ENCODE measurements around the gene PAPPA2. TPM values are rescaled to one million over a fixed set of nuclear protein-coding genes. Genes with fewer than 3 reads are reported as not detected.

Gene PAPPA2
- total RNA-seq, 1 experiment from 2014 or later: not detected

DNA sequence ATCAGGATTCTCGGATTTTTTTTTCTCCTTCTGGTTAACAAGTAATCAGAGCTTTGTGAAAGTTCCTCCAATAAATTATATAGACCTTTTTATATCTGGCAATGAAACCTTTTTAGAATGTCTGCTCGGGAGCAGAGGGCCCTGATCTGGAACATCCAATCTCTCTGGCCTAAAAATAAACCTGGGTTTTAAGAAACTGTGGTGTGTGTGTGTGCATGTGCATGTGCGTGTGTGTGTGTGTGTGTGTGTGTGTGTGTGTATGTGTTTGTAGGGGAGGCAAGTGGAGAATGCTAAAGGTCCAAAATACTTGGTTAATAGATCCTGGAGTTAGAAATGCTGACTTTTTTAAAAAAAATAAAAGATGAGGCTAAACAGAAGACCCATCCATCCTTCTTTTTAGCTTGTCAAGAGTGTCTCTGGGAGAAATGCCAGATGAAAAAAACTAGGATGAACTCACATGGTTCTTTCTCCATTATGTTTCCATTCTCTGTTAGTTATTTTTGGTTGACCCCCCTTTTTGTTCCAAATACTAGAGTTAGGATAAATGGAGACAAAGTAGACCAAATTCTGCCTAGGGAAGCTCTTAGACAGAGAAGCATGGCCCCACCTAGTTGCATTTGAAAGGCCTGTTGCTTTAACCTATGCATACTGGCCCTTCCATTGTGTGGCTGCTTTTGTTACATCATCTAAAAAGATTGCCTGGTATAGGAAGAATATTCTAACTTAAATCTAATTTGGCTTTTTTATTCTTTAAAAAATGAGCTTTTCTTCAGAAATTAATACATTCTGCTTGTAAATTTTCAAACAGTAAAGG lies 175.9 kb downstream of the PAPPA2 start:
- Histone ChIP-seq H3K4me3 (no peak overlapping the region), H3K27me3 (ENCODE audit: insufficient read depth, low read depth) (no peaks in the 10 kb centered on the region), H4K20me1 (ENCODE audit: insufficient read depth) (no peaks in the 10 kb centered on the region), H3K36me3 (ENCODE audit: low read depth) (no peaks in the 10 kb centered on the region), H3K9me3 (ENCODE audit: insufficient read depth, low read depth) (no peaks in the 10 kb centered on the region), H3K27ac (no peak overlapping the region), H3K79me2 (ENCODE audit: low read depth) (no peaks in the 10 kb centered on the region), H3F3A (ENCODE audit: insufficient read depth, low read depth) (no peaks in the 10 kb centered on the region), H3K9me2 (ENCODE audit: insufficient read depth) (no peaks in the 10 kb centered on the region), H2AFZ (no peak overlapping the region), H3K4me2 (no peak overlapping the region), H3K4me1 (replicated peaks; ENCODE audit: insufficient read depth) (no peaks in the 10 kb centered on the region)
- intact Hi-C loops (cut with micrococcal nuclease; ENCODE audit: unreplicated experiment): no loop called here
- DNase-seq: no peak
- CTCF ChIA-PET: no interaction called here
- no peak for TF ChIP-seq EZH2 (IDR thresholded peaks at IDR 0.05; ENCODE audit: low read depth)
- TF ChIP-seq, protein P1, sequence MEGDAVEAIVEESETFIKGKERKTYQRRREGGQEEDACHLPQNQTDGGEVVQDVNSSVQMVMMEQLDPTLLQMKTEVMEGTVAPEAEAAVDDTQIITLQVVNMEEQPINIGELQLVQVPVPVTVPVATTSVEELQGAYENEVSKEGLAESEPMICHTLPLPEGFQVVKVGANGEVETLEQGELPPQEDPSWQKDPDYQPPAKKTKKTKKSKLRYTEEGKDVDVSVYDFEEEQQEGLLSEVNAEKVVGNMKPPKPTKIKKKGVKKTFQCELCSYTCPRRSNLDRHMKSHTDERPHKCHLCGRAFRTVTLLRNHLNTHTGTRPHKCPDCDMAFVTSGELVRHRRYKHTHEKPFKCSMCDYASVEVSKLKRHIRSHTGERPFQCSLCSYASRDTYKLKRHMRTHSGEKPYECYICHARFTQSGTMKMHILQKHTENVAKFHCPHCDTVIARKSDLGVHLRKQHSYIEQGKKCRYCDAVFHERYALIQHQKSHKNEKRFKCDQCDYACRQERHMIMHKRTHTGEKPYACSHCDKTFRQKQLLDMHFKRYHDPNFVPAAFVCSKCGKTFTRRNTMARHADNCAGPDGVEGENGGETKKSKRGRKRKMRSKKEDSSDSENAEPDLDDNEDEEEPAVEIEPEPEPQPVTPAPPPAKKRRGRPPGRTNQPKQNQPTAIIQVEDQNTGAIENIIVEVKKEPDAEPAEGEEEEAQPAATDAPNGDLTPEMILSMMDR (conservative IDR thresholded peaks at IDR 0.05): no peak
- no TSS peak for BruUV-seq (replicated peaks)
- POLR2A ChIA-PET (ENCODE audit: unreplicated experiment): no interaction called here

DNA sequence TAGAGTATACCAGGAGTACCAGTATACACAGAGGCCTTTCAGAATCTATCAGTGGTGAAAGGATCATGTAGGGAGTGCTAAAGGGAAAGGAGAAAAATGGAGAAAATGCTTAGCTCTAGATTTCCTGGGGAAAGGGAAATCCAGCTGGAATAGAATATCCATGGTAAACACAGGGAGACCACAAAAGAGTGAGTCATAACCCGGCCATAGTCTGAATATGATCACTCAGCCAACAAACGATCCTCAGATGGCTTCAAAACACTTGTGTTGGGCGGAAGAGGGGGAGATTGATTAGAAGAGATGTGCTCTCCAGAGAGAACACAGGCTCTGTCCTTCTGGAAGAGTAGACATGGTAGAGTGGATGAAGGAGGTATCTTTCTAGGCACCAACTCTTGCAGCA lies 180.6 kb downstream of the PAPPA2 start:
- no peaks in the 10 kb centered on the region for H3K27me3 ChIP-seq (ENCODE audit: insufficient read depth, low read depth)
- DNase-seq: no peak
- CTCF ChIA-PET: no interaction called here

GRCh38 chr1:176648556-176648955 lies 185.6 kb downstream of the PAPPA2 start:
- Histone ChIP-seq H3F3A (ENCODE audit: insufficient read depth, low read depth) (no peaks in the 10 kb centered on the region), H3K27ac (no peak overlapping the region), H3K4me1 (replicated peaks; ENCODE audit: insufficient read depth) (no peaks in the 10 kb centered on the region), H2AFZ (no peak overlapping the region), H3K9me2 (ENCODE audit: insufficient read depth) (no peaks in the 10 kb centered on the region; the same call in 1 of the 2 replicates), H3K79me2 (ENCODE audit: low read depth) (no peaks in the 10 kb centered on the region), H3K4me2 (no peak overlapping the region), H3K27me3 (ENCODE audit: insufficient read depth, low read depth) (no peaks in the 10 kb centered on the region), H3K36me3 (ENCODE audit: low read depth) (no peaks in the 10 kb centered on the region), H3K9me3 (ENCODE audit: insufficient read depth, low read depth) (no peaks in the 10 kb centered on the region), H4K20me1 (ENCODE audit: insufficient read depth) (no peaks in the 10 kb centered on the region; the same call in 1 of the 2 replicates), H3K4me3 (no peak overlapping the region)
- intact Hi-C loops (cut with micrococcal nuclease; ENCODE audit: unreplicated experiment): no loop called here
- no peak for TF ChIP-seq EZH2 (IDR thresholded peaks at IDR 0.05; ENCODE audit: low read depth)
- TF ChIP-seq, protein P1 (conservative IDR thresholded peaks at IDR 0.05): no peak
- POLR2A ChIA-PET (ENCODE audit: unreplicated experiment): no interaction called here
- no TSS peak for BruUV-seq (replicated peaks)
- CTCF ChIA-PET: no interaction called here
- no peak for DNase-seq

More for the DNA sequence above, 180.6 kb downstream of the PAPPA2 start:
- Histone ChIP-seq H3K9me2 (ENCODE audit: insufficient read depth) (no peaks in the 10 kb centered on the region; the same call in 1 of the 2 replicates), H3K36me3 (ENCODE audit: low read depth) (no peaks in the 10 kb centered on the region), H3K79me2 (ENCODE audit: low read depth) (no peaks in the 10 kb centered on the region), H3K27ac (no peak overlapping the region), H3K4me3 (no peak overlapping the region), H4K20me1 (ENCODE audit: insufficient read depth) (no peaks in the 10 kb centered on the region; the same call in 1 of the 2 replicates), H3K9me3 (ENCODE audit: insufficient read depth, low read depth) (no peaks in the 10 kb centered on the region), H3F3A (ENCODE audit: insufficient read depth, low read depth) (no peaks in the 10 kb centered on the region), H2AFZ (no peak overlapping the region), H3K4me2 (no peak overlapping the region), H3K4me1 (replicated peaks; ENCODE audit: insufficient read depth) (no peaks in the 10 kb centered on the region)
- intact Hi-C loops (cut with micrococcal nuclease; ENCODE audit: unreplicated experiment): no loop called here
- no peak for TF ChIP-seq EZH2 (IDR thresholded peaks at IDR 0.05; ENCODE audit: low read depth)
- TF ChIP-seq, protein P1 (conservative IDR thresholded peaks at IDR 0.05): no peak
- POLR2A ChIA-PET (ENCODE audit: unreplicated experiment): no interaction called here
- no TSS peak for BruUV-seq (replicated peaks)

Measured in PC-9 (cell line).